Ureter (tissue), 1 donor: ENCODE measurements around the gene MCC. TPM values are rescaled to one million over a fixed set of nuclear protein-coding genes. Genes with fewer than 3 reads are reported as not detected.
A peak's percentile ranks its signal among the peaks of the same experiment; 100 is the strongest.

Experiments
- DNase-seq: peaks from one replicate; pipeline ENCODE4 v3.0.0-alpha.2; 2020; ENCODE audit warnings: low spot score
- total RNA-seq: library from RNA; stranded (reverse); gene quantifications from one replicate; pipeline ENCODE4 v1.2.4, GENCODE V29; 2023
- donor health status: DM: yes; HTN: yes; CAD: no.

MCC gene
- total RNA-seq = 88.8 TPM

DNA sequence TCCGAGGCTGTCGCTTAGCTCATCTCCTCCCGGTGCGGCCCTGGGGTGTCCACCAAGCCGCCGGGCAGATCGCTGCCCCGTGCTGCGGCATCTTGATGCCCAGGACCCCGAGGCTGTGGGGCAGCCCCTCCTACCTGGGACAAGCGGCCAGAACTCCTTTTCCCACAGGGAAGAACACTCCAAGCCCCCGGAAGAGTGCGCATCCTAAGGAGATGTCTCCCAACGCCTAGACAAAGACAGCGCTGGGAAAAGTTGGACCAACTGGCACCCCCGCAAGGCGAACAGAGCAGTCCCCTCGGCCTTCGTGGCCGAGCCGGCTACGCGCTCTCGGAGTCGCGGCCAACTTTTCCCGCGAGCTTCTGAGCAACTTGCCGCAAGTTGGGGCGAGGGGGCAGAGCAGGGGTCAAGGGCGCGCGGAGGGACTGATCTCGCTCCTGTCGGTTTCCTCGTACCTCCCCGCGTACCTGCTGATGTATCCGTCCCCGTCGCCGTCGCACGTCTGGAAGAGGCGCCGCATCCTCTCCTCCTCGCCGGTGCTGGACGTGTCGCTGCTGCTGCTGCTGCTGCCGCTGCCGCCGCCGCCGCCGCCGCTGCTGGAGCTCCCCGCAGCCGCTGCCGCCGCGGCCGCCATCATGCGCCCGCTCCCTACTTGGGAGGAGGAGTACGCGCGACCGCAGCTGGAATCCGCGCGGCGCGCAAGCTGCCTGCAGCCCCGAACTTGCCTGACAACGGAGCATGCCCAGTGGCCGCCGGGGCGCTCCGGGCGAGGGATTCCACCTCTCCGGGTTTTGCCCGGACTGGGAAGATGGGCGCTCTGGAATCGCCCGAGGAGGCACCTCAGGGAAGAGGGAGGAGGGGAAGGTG is at the start of gene MCC:
Gene MCC (minus strand): TSS at position 673 of the 864 bp plus-strand sequence.
- DNase-seq = peak; percentile 89

DNA sequence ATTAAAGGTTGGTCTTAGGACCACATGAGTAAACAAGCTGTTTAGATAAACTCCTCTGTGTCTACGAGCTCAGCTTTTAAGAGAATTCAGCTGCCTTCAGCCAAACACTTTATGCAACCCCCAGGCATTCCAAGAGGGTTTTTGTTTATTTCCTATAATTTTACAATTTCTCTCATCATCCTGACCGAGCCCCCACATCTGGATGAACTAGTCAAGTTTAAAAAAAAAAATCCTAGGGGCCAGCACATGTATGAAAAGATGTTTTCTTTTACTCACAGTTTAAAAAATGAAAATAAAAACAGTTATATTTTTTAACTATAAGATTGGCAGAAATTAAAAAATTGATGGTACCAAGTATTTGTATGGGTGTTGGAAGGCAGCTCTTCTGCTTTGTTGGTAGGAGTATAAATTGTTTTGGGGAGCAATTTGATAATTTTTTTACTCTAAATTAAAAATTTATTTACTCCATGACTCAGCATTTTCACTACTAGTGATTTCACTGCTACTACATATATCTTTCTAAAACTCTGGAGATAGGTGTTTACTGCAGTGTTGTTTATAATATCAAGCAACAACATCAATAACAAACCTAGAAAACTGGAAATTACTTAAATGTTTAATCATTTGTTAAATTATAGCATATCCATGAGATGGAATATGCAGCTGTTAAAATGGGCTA is 43.4 kb upstream of the MCC start:
- DNase-seq = no peak

DNA sequence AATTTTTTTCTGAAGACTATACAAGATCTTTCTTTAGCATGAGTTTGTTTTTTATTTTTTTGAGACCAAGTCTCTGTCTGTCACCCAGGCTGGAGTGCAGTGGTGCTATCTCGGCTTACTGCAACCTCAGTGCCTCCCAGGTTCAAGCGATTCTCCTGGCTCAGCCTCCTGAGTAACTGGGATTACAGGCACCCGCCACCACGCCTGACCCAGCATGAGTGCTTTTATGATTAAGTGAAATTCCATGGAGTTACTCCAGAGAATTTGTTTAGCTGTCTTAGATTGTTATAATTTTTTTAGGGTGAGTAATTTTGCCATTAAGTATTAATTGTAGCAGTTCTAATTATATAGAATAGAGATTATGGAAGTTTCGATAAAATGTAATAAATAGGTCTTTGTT is 39.5 kb upstream of the MCC start:
- DNase-seq = no peak

DNA sequence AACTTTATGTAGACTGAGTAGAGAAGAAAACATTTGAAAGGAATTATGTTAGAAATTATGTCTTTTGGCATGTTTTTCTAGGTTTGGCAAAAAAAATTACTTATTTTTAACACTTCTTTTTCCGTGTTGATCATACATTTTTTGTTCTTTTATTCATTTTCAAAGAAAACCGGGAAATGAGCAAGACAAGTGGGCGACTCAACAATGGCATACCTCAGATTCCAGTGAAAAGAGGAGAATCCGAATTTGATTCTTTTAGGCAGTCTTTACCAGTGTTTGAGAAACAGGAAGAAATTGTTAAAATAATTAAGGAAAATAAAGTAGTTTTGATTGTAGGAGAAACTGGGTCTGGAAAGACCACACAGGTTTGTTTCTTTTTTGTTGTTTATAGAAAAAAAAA is 38.2 kb upstream of the MCC start:
- DNase-seq = no peak

DNA sequence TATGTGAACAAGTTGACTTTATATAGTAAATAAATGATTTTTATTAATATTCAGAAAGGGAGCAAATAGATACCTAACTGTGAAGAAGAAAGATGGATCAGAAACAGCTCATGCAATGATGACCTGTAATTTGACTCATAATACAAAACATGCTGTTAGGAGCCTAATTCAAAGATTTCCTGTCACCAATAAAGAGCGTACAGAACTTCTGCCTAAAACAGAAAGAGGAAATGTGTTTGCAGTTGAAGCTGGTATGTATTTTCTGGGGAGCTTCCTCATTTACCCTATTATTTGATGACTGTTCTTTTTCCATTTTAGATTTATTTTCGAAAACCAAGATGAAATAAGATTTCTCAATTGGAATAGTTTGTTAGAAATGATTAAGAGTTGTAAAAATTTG is 36.7 kb upstream of the MCC start:
- DNase-seq = no peak

DNA sequence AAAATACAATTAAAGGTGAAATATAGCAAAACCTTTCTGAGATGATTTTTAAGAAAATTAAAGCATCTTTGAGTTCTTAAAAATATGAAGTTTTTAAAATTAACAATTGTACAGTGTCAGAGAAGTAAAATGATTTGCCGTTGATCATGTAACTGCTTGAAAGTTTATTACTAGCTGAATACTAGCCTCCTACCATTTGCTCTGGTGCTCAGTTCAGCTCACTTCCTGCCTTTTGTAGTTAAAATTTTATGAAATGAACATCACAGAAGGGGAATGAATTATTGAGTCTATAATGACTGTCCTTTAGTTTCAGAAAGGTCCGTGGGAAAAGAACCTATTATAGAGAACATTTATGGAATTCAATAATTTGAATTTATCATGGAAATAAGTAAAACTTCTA is 34.9 kb upstream of the MCC start:
- no peak for DNase-seq

DNA sequence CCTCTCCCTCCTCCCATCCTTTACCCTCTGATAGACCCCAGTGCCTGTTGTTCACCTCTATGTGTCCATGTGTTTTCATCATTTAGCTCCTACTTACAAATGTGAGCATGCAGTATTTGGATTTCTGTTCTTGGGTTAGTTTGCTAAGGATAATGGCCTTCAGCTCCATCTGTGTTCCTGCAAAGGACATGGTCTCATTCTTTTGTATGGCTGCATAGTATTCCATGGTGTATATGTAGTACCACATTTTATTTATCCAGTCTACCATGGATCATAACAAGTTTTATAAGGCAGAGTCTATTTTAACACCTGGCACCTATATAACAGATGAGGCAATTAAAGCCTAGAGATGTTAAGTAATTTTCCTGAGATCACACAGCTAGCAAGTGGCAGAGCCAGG is 32.6 kb upstream of the MCC start:
- DNase-seq = no peak

DNA sequence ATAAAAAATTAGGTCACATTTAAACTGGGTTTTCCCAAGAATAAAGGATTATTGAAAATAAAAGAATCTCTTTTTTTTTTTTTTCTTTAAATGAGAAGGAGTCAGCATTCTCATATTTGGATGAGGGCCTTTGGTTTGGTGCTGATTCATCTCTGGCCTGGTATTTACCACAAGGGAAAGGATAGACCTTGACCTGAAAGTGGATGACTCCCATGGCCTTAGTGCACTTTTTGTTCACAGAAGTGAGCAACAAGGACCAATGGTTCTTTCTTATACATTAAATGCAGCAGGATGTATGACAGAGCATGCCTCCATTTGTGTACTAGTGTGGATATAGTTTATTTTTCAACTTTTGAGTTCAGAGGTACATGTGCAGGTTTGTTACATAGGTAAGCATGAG is 32.2 kb upstream of the MCC start:
- DNase-seq = no peak

DNA sequence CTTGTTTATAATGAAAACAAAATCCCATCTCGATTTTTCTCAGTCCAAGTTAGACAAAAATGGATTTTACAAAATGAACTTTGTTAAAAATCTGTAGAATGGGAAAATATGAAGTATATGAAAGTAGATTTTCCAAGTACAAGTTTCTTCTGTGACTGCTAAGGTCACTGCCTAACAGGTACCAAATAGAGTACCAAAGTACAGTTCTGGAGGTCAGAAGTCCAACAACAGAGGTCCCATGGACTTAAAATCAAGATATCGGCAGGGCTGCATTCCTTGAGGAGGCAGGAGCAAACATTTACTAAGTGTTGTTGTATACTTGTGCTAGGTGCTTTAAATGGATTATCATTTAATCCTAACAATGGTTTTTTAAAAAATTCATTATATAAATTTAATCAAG is 31.2 kb upstream of the MCC start:
- no peak for DNase-seq

DNA sequence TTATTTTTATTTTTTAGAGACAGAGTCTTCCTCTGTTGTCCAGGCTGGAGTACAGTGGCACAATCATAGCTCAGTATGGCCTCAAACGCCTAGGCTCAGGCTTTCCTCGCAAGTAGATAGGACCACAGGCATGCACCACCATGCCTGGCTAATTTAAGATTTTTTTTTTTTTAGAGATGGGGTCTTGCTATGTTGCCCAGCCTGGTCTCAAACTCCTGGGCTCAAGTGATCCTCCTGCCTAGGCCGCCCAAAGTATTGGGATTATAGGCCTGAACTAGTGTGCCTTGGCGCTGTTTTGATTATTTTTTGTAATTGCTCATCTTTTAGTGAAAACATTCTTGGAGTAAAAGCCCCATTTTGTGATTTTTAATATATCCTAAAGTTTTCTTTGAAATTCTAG is 30.6 kb upstream of the MCC start:
- DNase-seq = no peak

DNA sequence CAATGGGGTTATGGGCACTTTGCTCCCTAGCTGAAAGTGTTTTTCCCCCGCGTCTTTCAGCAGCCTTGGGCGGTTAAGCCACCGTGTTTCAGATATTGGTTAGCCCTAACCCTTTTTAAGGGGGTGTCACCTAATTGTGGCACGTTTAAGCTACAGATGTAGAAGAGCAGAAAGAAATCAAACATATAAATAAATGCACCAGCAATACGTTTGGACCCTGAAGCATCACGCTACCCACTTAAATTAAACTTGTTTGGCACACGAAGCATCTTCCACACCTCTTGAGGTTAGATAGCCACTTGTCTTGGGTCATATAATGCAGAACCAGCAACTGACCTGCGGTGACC is 26.0 kb upstream of the MCC start:
- no peak for DNase-seq

DNA sequence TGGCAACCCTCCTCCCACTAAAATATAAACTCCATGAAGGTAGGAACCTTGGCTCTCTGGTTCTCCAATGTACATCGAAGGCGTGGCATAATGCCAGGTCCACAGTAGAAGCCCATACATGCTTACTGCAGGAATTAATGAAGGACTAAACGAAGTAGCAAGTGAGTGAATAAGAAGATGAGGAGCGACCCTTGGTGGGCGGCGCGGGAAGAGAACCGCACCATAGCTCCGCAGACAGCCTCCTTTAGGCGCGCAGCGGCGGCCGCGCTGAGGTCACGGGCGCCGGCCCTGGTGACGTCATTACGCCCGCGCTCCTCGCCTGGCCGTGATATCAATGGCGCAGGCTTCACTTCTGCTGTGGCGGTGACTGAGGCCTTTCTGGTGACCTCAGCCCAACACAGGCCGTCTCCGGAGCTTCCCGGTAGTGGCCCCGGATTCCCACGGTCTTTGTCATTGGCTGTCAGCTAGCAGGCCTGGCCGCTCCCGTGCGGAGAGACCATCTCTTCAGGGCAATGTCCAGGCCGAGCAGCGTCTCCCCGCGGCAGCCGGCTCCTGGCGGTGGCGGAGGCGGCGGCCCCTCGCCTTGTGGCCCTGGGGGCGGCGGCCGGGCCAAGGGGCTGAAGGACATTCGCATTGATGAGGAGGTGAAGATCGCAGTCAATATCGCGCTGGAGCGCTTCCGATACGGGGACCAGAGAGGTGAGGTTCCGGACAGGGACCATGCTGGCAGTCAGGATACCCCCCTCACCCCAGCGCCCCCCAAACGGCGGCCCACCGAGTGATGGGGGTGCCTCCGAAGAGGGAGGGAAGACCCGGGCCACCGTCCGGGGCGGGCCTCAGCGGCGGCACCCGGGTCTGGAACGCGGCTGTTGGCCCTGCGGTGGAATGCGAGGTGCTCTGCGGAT is 25.4 kb upstream of the MCC start, which contains the start of gene YTHDC2:
Gene YTHDC2 (plus strand): TSS at position 311 of the 905 bp plus-strand sequence. CDS start 202 bp downstream, at position 513.
- peak; percentile 86 for DNase-seq

DNA sequence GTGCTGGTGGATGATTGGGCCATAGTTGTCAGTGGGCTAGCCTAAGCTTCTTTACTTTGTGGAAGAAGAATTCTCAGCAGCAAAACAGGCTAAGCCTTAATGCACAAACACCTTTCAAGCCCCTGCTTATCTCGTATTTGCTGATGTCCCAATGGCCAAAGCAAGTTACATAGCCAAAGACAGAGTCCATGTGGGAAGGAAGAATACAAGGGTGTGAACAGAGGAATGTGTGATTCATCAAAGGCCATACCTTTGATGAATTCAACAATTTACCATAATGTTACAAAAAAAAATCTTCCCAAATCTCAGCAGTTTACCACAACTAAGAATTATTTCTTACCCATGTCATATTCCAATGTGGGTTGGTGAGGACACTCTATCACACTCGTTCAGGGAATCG is 24.1 kb upstream of the MCC start:
- DNase-seq = no peak

DNA sequence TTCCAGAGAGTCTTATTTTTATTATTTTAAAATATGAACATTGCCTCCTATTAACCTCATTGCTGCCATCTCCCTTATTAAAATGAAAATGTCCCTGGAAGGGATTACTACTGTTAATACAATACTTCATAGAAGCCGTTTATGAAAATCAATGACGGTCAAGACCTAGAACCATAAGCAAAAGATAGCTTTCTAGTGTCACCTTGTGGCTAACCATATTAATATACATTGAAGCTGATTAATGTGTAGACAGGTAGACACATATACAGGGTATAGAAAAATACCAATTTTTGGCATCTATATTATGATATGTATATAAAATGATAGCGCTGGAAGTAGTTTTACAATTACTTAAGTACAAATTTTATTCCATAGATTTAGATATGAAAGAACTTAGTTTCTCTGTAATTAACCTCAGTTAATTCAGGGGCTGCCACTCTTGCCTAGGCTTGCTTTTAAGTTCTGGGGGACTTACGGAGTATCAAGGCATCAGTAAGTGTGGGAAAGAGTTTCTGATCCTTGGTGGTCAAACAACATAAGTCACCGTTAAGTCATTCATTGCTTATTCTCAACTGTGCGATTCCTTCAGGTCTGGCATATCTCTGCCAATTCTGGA is 22.7 kb upstream of the MCC start:
- no peak for DNase-seq

DNA sequence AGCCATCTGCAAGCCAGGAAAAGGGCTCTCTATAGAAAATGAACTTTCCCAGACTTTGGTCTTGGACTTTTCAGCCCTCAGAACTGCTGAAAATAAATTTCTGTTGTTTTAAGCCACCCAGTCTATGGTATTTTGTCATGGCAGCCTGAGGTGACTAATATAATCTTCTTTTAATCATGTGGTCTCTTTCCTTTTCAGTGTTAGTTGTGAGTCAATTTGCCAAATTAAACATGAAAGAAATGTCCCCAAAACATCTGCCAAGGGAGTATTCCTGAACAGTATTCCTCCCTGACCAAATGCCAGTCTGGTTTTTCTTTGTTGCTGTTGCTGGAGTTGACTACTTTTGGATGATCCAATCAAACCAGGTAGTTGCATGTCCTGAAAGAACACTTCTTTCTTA is 20.5 kb upstream of the MCC start:
- DNase-seq = no peak

DNA sequence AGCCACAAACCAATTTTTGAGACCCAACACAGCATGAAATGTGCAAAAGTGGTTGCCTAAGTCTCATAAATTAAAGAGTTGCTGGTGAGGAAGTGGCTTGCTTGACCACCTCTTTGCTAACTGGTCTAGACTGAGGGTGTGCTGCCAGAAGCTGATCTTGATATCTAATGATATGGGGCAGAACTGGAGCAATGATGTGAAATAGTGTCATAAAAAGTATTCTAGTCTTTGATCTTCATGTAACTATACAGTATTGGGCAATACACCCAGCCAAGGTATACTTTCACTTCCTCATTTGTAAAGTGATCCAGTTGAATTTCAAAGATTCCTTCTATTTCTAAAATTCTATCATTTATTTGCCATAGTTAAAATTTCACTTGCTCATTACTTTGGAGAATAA is 19.3 kb upstream of the MCC start:
- no peak for DNase-seq

DNA sequence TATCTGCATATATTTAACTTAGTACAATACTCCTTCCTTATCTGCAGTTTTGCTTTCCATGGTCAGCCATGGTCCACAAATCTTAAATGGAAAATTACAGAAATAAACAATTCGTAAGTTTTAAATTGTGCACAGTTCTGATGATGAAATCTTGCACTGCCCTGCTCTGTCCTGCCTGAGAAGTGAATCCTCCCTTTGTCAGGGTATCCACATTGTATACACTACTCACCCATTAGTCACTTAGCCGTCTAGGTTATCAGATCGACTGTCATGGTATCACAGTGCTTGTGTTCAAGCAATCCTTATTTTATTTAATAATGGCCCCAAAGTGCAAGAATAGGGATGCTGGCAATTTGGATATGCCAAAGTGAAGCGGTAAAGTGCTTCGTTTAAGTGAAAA is 16.9 kb upstream of the MCC start:
- DNase-seq = no peak

DNA sequence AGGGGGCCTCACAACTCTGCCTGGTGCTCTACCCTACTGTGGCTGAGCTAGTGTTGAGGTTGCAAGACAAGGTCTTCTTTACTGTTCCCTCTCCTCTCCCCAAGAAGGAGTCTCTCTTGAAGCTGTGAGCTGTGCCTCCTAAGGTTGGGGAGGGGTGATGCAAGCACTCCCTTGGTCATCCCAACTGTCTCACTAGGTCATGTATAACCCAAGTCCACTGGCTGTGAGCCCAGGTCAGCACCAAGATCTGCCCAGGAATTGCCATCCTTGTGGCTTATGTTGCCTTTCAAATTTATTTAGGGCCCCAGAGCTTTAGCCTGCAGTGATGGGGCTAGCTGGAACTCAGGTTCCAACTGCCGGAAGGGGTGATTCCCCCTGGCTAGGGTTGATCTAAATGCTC is 14.9 kb upstream of the MCC start:
- DNase-seq = no peak

DNA sequence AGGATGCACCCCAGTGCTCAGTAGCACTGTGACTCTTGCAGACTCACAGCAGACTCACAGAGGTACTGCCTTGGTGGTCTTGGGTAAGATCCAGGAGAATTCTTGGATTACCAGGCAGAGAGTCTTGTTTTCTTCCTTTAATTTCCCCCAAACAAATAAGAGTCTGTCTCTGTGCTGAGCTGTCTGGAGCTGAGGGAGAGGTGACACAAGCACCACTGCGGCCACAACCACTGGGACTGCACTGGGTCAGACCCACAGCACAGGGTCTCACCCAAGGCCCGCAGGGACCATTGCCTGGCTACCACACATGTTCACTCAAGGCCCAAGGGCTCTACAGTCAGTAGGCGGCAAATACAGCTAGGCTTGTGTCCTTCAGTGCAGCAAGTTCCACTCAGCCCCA is 13.8 kb upstream of the MCC start:
- no peak for DNase-seq

DNA sequence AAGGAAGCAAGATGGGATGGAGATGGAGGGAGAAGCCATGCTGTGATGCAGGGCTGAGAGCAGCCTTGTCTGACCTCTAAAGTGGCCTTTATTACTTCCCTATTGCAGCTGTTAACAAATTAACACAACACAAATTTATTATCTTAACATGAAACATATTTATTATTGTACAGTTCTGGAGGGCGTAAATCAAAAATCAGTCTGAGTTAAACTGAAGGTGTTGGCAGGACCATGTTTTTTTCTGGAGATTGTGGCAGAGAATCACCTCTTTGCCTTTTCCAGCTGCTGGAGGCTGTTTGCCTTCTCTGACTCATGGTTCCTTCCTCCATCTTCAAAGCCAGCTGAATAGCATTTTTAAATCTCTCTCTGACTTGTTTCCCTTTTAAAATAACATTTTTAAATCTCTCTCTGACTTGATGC is 7.2 kb upstream of the MCC start:
- DNase-seq = no peak

DNA sequence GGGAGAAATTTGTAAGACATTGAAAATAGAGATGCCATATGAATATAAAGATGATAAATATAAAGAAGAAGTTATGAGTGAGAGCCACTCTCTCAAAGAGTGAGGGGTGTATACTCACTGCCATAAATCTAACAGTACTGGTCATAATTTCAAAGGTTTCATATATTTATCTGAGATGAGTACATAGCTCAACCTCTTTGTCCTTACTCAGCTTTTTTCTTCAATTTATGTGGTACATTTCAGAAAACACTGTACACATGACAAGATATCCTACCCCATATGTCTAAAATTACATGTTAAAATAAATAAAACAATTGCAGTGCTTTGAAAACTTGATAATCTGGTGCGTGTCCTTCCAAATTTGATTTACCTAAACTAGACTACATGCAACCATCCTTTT is 5.2 kb upstream of the MCC start:
- DNase-seq = no peak

DNA sequence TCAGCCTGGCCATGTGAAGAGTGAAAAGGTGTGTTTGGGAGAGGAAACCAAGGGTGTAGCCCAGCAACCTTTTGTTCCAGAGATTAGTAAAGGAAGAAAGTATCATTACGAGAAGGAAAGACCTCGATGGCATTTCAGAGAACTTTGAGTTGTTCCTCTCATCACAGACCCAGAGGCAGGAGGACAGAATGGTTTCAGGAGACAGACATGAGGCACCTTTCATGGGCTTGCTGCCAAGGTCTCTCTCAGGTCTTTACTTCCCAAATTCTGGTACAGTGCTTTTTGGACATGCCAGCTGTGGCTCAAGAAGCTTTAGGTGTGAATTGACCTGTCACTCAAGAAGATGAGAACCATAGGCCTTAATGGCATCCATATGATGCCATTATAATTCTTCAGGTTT is 2.8 kb upstream of the MCC start:
- DNase-seq = no peak
